DND-41 (cell line): ENCODE results near the gene SLC26A2.

Experiments
- EZH2 ChIP-seq: IDR thresholded peaks from 3 replicates; pipeline ENCODE4 v1.6.1; 2012; ENCODE audit warnings: borderline replicate concordance, low read depth, mild to moderate bottlenecking, moderate library complexity, low read length, inconsistent platforms; ENCODE audit not compliant: severe bottlenecking
- TF ChIP-seq, protein P1 (sequence below): IDR thresholded peaks from 2 replicates; pipeline ENCODE4 v1.5.1; 2012; ENCODE audit warnings: borderline replicate concordance, low read length, moderate library complexity, mild to moderate bottlenecking; ENCODE audit not compliant: poor library complexity, severe bottlenecking; ENCODE audit errors: extremely low read depth

DNA sequence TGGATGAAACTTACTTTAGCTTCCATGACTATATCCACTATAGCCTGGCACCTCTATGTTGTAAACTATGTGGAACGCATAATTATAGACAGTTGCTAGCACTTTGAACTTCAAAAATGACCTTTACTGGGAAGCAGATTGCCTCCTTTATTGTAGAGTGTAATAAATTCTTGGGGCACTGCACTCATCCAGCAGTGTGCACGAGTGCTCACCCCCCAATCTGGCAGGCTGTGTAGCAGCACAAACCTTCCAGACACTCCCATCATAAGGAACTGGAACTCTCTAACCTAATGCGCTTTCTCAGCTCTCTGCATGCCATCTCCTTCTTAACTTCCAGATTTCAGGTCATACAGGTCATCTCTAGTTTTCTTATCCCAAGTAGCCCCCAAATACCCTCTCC, 14.4 kb upstream of the SLC26A2 start:
- TF ChIP-seq, protein P1, sequence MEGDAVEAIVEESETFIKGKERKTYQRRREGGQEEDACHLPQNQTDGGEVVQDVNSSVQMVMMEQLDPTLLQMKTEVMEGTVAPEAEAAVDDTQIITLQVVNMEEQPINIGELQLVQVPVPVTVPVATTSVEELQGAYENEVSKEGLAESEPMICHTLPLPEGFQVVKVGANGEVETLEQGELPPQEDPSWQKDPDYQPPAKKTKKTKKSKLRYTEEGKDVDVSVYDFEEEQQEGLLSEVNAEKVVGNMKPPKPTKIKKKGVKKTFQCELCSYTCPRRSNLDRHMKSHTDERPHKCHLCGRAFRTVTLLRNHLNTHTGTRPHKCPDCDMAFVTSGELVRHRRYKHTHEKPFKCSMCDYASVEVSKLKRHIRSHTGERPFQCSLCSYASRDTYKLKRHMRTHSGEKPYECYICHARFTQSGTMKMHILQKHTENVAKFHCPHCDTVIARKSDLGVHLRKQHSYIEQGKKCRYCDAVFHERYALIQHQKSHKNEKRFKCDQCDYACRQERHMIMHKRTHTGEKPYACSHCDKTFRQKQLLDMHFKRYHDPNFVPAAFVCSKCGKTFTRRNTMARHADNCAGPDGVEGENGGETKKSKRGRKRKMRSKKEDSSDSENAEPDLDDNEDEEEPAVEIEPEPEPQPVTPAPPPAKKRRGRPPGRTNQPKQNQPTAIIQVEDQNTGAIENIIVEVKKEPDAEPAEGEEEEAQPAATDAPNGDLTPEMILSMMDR = no peak
- TF ChIP-seq EZH2 = no peak
